Nephron progenitor cell (in vitro differentiated cells): ENCODE results near the gene ZACN.

Experiments used
- DNase-seq: peaks from one replicate; pipeline ENCODE4 v3.0.0; 2021
- H3K27ac Mint-ChIP-seq: 2 replicates; pipeline ENCODE4 v1.8.0; 2021; ENCODE audit warnings: mild to moderate bottlenecking, moderate library complexity, mixed read lengths
- H3K27me3 Mint-ChIP-seq: 2 replicates; pipeline ENCODE4 v1.8.0; 2021; ENCODE audit warnings: mild to moderate bottlenecking, low read depth, mixed read lengths; ENCODE audit not compliant: poor library complexity
- H3K36me3 Mint-ChIP-seq: 2 replicates; pipeline ENCODE4 v1.8.0; 2021; ENCODE audit warnings: low read depth, mixed read lengths
- H3K4me1 Mint-ChIP-seq: 2 replicates; pipeline ENCODE4 v1.8.0; 2021; ENCODE audit warnings: mixed read lengths
- H3K4me3 Mint-ChIP-seq: 2 replicates; pipeline ENCODE4 v1.8.0; 2021; ENCODE audit warnings: mild to moderate bottlenecking, moderate library complexity, mixed read lengths
- H3K9me3 Mint-ChIP-seq: 2 replicates; pipeline ENCODE4 v1.8.0; 2021; ENCODE audit warnings: mild to moderate bottlenecking, moderate library complexity, mixed read lengths
- TF ChIP-seq, protein P1 (sequence below): fragments of 200-600 bp; sonication (generic); IDR thresholded peaks from 2 replicates; pipeline ENCODE4 v1.5.0; 2021; ENCODE audit warnings: antibody characterized with exemption

Gene ZACN

DNA sequence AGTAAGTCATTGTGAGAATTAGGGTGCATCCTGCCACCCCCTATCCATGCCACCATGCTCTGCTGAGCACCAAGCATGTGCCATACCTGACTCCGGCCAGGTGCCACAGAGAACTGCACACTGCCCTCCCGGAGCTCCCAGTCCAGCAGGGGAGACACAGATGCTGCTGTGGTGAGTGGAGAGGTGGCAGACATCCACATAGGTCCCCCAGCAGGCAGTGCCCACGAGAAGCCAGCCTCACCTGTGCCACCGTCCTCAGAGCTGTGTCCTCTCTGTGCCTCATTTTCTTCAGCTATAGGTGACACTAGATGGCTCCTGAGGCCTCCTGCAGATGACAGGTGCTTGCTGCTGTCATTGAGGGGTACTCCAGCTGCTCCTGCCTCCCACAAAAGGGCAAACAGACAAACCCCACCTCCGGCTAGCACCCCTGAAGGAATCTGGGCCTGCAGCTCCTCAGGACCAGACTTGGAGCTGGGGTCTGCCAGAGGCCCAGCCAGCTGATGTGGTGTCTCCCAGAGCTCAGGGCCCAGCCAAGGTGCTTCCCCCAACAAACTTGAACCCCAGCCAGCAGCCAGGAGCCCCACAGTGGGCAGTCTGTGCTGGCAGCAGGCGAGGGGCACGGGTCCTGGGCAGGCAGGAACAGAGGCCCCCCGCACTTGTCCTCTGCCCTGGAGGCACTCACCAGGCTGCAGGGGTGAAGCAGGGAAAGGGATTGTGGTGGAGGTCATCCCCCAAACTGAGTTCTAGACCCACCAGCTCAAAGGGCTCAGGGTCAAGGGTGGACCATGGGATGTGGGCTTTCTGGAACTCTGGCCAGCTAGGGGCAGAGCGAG, 45.0 kb downstream of the ZACN start:
- Mint-ChIP-seq H3K27ac (no peak overlapping the region), H3K9me3 (no peaks in the 10 kb centered on the region), H3K4me3 (no peak overlapping the region), H3K36me3 (no peaks in the 10 kb centered on the region), H3K27me3 (peaks cover 46% of the 10 kb centered on the region), H3K4me1 (peaks cover 32% of the 10 kb centered on the region)
- DNase-seq = no peak
- TF ChIP-seq, protein P1, sequence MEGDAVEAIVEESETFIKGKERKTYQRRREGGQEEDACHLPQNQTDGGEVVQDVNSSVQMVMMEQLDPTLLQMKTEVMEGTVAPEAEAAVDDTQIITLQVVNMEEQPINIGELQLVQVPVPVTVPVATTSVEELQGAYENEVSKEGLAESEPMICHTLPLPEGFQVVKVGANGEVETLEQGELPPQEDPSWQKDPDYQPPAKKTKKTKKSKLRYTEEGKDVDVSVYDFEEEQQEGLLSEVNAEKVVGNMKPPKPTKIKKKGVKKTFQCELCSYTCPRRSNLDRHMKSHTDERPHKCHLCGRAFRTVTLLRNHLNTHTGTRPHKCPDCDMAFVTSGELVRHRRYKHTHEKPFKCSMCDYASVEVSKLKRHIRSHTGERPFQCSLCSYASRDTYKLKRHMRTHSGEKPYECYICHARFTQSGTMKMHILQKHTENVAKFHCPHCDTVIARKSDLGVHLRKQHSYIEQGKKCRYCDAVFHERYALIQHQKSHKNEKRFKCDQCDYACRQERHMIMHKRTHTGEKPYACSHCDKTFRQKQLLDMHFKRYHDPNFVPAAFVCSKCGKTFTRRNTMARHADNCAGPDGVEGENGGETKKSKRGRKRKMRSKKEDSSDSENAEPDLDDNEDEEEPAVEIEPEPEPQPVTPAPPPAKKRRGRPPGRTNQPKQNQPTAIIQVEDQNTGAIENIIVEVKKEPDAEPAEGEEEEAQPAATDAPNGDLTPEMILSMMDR = no peak

DNA sequence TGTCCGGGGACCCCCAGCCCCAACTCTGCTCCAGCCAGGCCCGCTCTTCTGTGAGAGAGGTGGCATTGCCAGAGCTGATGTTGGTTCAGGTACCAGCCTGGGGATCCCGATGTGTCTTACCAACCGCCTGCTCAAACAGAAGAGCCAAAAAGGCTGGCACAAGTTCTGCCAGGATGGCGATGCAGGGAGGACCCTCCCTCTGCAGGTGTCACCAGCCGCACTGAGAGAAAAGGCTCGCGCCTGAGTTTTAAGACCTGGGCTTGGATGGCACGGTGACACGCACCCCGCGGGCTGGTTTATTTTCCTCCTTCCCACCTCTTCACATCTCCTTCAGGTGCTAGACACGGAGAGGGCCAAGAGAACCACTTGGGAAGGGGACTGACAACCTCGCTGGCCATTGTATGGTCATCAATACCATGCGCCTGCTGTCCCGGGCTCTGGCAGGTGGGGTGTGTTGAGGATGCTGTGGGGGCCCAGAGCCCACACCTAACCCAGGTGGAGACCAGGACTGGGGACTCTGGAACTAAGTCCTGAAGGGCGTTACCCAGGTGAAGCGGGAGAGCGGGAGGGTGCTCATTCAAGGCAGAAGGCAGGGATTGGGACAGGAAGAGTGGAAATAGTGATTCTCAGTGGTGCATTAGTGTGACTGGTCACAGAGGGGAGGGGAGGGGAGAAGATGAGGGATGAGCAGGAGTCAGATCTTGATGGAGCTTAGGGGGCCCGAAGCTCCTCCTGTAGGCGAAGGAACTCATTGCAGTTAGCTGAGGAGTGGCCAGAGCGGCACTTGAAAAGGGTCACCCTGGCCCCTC, 45.8 kb downstream of the ZACN start:
- H3K27ac Mint-ChIP-seq = no peak overlapping the region
- no peak for DNase-seq

DNA sequence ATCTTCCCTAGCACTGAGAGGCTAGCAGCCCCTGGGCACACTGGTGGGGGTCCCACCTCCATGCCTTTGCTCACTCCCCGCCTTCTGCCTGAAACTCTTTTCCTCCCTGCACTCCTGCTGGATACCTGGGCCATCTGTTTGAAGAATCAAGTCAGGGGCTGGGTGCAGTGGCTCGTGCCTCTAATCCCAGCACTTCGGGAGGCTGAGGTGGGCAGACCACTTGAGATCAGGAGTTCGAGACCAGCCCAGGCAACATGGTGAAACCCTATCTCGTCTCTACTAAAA, 46.4 kb downstream of the ZACN start:
- no peak for DNase-seq
- Mint-ChIP-seq H3K27ac (no peak overlapping the region), H3K36me3 (no peaks in the 10 kb centered on the region), H3K4me3 (no peak overlapping the region), H3K4me1 (peaks cover 21% of the 10 kb centered on the region), H3K9me3 (no peaks in the 10 kb centered on the region), H3K27me3 (peaks cover 49% of the 10 kb centered on the region)
- TF ChIP-seq, protein P1 = no peak

More for the DNA sequence above, 45.8 kb downstream of the ZACN start:
- no peaks in the 10 kb centered on the region for H3K36me3 Mint-ChIP-seq
- peaks cover 24% of the 10 kb centered on the region for H3K4me1 Mint-ChIP-seq
- TF ChIP-seq, protein P1 = peak; percentile 18
- H3K4me3 Mint-ChIP-seq = no peak overlapping the region
- H3K27me3 Mint-ChIP-seq = peaks cover 49% of the 10 kb centered on the region
- no peaks in the 10 kb centered on the region for H3K9me3 Mint-ChIP-seq

DNA sequence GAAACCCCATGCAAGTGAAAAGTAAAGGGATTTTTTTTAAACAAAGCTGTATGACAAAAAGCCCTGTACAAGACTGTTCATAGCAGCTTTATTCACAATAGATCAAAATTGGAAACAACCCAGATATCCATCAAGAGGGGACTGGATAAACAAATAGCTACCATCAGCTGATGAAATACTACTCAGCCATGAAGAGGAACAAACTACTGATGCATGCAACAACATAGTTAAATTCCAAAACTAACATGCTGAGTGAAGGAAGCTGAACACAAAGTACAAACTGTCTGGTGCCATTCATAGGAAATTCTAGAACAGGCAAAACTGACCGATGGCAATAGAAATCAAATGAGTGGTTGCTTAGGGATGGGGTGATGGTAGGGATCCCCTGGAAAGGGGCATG, 46.9 kb downstream of the ZACN start:
- Mint-ChIP-seq H3K27ac (no peak overlapping the region), H3K36me3 (no peaks in the 10 kb centered on the region), H3K27me3 (peaks cover 51% of the 10 kb centered on the region), H3K9me3 (no peaks in the 10 kb centered on the region), H3K4me3 (no peak overlapping the region), H3K4me1 (peaks cover 23% of the 10 kb centered on the region)
- no peak for DNase-seq
- TF ChIP-seq, protein P1 = no peak

DNA sequence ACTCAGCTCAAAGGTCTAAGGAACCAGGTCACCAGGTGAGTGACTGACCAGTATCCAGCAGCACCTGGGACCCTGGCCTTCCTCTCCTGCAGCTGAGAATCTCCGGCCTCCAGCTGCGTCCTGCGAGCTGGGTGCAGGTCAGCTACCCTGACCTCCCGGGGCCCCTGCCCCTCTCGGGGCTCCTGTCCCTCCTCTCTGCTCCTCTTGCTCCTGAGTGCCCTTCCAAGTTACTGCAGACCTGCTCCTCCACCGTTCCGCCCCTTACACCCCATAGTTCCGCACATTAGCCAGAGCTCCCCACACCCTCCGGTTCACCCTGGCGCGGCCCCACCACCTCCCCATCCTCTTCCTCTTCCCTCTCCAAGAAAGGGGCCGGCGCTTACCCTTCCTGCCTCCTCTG, 51.5 kb downstream of the ZACN start:
- peaks cover 6% of the 10 kb centered on the region for H3K9me3 Mint-ChIP-seq
- no peaks in the 10 kb centered on the region for H3K36me3 Mint-ChIP-seq
- no peak overlapping the region for H3K4me3 Mint-ChIP-seq

More for the DNA sequence above, 51.5 kb downstream of the ZACN start:
- TF ChIP-seq, protein P1 = no peak
- Mint-ChIP-seq H3K4me1 (peaks cover 23% of the 10 kb centered on the region), H3K27ac (no peak overlapping the region), H3K27me3 (peaks cover 93% of the 10 kb centered on the region)
- DNase-seq = no peak
